Spinal cord (tissue), 10 donors: ENCODE data around the gene EXOC6B. TPM values are rescaled to one million over a fixed set of nuclear protein-coding genes. Genes with fewer than 3 reads are reported as not detected.

Experiments
- DNase-seq, 6 donors: peaks; one replicate each; pipeline versions ENCODE4 v3.0.0 to v3.0.0-alpha.2; 2013 to 2015; ENCODE audit warnings: low spot score in 6 of 6, low read depth in 4 of 6
- H3K27ac ChIP-seq: one replicate; pipeline ENCODE4 v1.5.1; 2013; ENCODE audit warnings: low read depth, low read length, control low read depth
- H3K27me3 ChIP-seq: one replicate; pipeline ENCODE4 v1.6.1; 2013; ENCODE audit warnings: low read length; ENCODE audit not compliant: control insufficient read depth, insufficient read depth
- H3K36me3 ChIP-seq: one replicate; pipeline ENCODE4 v1.6.1; 2013; ENCODE audit warnings: low read length; ENCODE audit not compliant: control insufficient read depth, insufficient read depth
- H3K4me1 ChIP-seq: one replicate; pipeline ENCODE4 v1.6.1; 2013; ENCODE audit warnings: low read length; ENCODE audit not compliant: control insufficient read depth, insufficient read depth
- H3K4me3 ChIP-seq: one replicate; pipeline ENCODE4 v1.5.1; 2013; ENCODE audit warnings: low read depth, low read length, control low read depth
- H3K9me3 ChIP-seq: one replicate; pipeline ENCODE4 v1.6.1; 2013; ENCODE audit warnings: low read length; ENCODE audit not compliant: control insufficient read depth, insufficient read depth
- WGBS: methylation state at CpG from one replicate; pipeline ENCODE4 v1.1.5; 2013; ENCODE audit warnings: missing lambda C conversion rate; ENCODE audit not compliant: insufficient coverage; 5-methylcytosine and 5-hydroxymethylcytosine counted together
- polyA plus RNA-seq, 2 donors: library from polyadenylated mRNA; unstranded; fragments of 120-200 nt; gene quantifications; one replicate each; pipeline ENCODE4 v1.2.1, GENCODE V29; 2013; ENCODE audit not compliant: insufficient read length in 2 of 2
- total RNA-seq, 2 donors: library from RNA; depleted of rRNA in 1 of 2; stranded (reverse); fragments of 120-200 nt in 1 of 2; fragments of >200 nt in 1 of 2; gene quantifications; one replicate each; pipeline versions ENCODE4 v1.2.3 to v1.2.4, GENCODE V29; 2013 to 2014
- donor health status: healthy.

Gene EXOC6B
- total and polyA plus RNA-seq, 4 donors, result 29.4 to 76.8 (median 38.0) TPM

DNA sequence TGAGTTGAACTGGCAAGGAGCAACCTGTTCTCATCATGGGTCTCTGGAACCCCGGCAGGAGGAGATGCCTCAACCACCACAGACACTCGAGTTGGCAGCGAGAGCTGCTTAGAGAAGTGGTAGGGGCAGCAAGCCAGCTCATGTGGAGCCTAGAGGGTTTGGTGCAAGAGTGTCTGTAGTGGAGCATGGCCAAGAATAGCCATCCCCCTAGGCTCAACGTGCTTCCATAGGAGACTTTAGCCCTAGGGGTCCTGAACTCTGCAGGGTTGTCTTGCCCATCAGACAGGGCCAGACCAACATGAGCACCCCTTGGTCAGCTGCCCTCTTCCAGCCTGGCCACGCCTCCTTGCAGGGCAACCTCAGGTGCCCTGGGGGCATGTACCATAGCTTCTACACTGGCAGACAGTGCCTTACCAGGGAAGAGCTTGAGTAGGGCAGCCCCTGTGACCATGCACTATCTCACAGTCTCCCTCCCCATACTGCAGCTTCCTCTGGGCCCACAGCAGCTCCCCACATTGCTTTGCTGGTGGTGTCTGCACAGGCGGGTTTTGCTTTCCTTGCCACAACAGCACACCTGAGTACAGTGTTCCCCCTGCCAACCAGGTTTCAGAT is 187.1 kb downstream of the EXOC6B start:
- Histone ChIP-seq H3K9me3 (no peaks in the 10 kb centered on the region), H3K27me3 (no peaks in the 10 kb centered on the region), H3K4me3 (no peak overlapping the region), H3K27ac (no peak overlapping the region), H3K4me1 (no peaks in the 10 kb centered on the region), H3K36me3 (peaks cover 3% of the 10 kb centered on the region)
- WGBS, result 89% methylated on average over 3 of the region's 6 CpGs
- DNase-seq, result no peak

DNA sequence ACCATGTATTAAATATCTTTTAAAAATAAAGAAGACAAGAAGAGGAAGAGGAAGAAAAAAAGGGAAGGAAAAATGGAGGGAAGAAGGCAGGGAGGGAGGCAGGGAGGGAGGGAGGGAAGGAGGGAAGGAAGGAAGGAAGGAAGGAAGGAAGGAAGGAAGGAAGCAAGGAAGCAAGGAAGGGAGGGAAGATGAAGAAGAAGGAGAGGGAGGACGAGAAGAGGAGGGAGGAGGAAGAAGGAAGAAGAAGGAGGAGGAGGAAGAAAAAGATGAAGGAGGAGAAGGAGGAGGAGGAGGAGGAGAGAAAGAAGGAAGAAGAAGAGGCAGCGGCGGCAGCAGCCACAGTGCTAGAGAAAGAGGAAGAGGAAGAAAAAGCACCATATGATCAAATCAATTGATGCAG is 189.6 kb downstream of the EXOC6B start:
- Histone ChIP-seq H3K9me3 (no peaks in the 10 kb centered on the region), H3K4me1 (no peaks in the 10 kb centered on the region), H3K36me3 (peaks cover 3% of the 10 kb centered on the region), H3K27me3 (no peaks in the 10 kb centered on the region), H3K4me3 (no peak overlapping the region), H3K27ac (no peak overlapping the region)
- WGBS, result 77% methylated on average over 1 of the region's 3 CpGs
- DNase-seq, result no peak

DNA sequence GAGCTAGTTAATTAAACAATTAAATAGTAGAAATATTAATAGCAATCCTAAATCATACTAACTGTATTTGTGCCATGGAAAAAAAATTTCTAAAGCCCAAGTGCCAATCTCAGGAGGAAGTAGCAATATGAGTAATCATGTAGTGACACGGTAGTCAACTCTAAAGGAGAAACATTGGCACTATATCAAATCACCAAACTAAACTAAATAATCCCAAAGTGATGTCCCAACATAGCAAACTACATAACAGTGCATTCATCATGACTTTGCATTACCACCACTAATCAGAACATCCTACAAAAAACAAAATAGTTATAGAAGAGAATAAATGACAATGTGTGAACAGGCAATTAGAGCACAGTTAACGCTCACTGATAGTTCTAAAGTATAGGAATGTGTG is 195.1 kb downstream of the EXOC6B start:
- H3K27me3 ChIP-seq, result no peaks in the 10 kb centered on the region
- no peaks in the 10 kb centered on the region for H3K36me3 ChIP-seq
- WGBS, result no CpG with 5 or more reads among the region's 2 CpGs
- H3K4me3 ChIP-seq, result no peak overlapping the region
- no peak for DNase-seq
- no peaks in the 10 kb centered on the region for H3K9me3 ChIP-seq
- H3K27ac ChIP-seq, result no peak overlapping the region
- H3K4me1 ChIP-seq, result no peaks in the 10 kb centered on the region

DNA sequence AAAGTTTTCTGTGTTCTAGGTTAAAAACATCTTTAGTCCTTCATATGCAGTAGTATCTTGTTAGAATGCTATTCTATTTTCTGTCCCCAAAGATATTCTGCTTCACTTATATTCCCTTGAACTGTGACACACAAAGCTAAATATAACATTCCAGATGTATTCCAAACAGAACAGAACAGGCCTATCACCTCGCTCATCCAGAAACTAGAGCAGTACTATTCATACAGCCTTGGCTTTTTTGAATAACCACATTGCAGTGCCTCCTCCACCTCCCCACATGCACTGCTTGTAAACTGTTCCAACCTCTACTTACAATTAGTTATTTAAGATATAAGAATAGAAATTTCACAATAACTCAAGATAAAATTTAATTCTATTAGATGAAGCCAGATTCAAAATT is 196.8 kb downstream of the EXOC6B start:
- H3K27me3 ChIP-seq, result no peaks in the 10 kb centered on the region
- DNase-seq, result no peak
- no peak overlapping the region for H3K27ac ChIP-seq
- no peaks in the 10 kb centered on the region for H3K9me3 ChIP-seq
- H3K36me3 ChIP-seq, result no peaks in the 10 kb centered on the region
- no peaks in the 10 kb centered on the region for H3K4me1 ChIP-seq
- no peak overlapping the region for H3K4me3 ChIP-seq
- WGBS, result 100% methylated on average over 1 of the region's 1 CpG

DNA sequence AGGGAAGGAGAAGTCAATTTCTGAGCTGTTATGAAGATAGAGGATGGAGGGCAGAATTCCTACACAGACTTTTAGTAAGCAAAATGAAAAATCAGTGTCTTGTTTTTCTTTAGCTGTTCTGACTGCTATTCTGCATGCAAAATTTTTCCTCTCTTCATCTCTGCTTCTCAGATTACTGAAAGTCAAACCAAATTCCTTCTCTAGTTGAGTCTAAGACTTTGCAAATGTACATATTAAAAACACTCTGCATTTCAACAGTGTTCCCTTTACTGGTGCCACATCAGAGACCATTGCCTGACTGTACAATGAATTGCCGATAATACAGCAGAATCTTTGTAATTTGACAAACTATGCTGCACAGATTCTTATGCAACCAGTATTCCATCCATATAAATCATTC is 198.8 kb downstream of the EXOC6B start:
- H3K27me3 ChIP-seq, result no peaks in the 10 kb centered on the region
- no peak for DNase-seq
- no peaks in the 10 kb centered on the region for H3K4me1 ChIP-seq
- no CpG with 5 or more reads among the region's 1 CpG for WGBS
- no peaks in the 10 kb centered on the region for H3K9me3 ChIP-seq
- no peaks in the 10 kb centered on the region for H3K36me3 ChIP-seq
- no peak overlapping the region for H3K27ac ChIP-seq
- no peak overlapping the region for H3K4me3 ChIP-seq

DNA sequence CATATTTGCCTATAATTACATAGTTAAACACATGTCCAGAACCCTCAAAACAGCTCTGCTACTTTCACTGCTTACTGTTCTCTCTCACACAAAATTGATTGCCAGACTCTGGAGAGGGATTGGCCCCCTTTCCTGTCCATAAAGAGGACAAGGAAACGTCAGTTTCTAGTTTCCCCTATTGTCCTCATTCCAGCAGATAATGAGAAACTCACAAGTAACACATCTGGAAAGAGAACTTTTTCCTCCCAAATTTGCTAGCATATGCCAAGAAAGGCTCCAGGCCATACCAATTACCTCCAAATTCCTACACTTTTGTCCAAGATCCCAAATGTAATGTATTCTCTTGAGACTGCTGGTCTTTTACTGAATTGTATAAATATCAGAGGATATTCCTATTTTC is 200.5 kb downstream of the EXOC6B start:
- H3K4me3 ChIP-seq, result no peak overlapping the region
- WGBS, result 20% methylated on average over 1 of the region's 1 CpG
- H3K27ac ChIP-seq, result no peak overlapping the region
- no peaks in the 10 kb centered on the region for H3K36me3 ChIP-seq
- no peak for DNase-seq
- no peaks in the 10 kb centered on the region for H3K4me1 ChIP-seq
- H3K9me3 ChIP-seq, result peaks cover 4% of the 10 kb centered on the region
- no peaks in the 10 kb centered on the region for H3K27me3 ChIP-seq

DNA sequence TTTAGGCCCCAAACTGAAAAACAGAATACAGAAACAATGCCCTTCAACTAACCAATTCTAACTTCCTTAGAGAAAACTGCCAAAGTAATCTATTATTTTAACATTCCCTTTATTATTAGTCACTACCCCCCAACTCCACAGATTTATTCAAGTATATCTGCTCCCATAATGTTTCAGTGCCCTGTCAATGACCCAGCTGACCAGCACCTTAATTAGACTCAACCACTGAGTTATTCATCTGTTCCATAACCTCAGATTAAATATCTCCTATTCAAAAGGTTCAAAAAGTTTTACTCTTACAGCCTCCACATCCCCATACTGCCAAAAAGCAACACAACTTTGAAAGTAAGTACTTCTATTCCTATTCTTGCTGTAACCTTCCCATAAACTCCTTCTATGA is 202.4 kb downstream of the EXOC6B start:
- Histone ChIP-seq H3K9me3 (peaks cover 4% of the 10 kb centered on the region), H3K27ac (no peak overlapping the region), H3K4me1 (no peaks in the 10 kb centered on the region), H3K36me3 (peaks cover 2% of the 10 kb centered on the region), H3K4me3 (no peak overlapping the region), H3K27me3 (no peaks in the 10 kb centered on the region)
- DNase-seq, result no peak

DNA sequence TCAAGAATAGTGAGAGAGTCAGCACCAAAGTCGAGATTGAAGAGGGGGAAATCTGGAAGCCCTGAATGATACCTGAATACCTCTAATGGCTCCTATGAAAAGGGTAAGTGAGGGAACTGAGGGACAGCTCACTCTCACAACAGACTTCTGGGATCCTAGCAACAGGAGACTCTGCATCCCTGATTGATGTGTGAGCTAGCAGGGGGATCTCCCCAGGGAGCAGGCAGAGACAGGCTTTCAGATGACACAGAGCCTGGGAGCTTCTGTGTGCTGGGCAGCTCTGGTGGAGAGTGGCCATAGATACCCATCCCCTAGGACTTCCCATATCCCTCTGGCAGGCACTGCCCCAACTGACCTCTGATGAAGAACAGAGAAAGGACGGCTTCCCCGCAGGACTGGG is 206.2 kb downstream of the EXOC6B start:
- no peaks in the 10 kb centered on the region for H3K27me3 ChIP-seq
- no peak overlapping the region for H3K27ac ChIP-seq
- 79% methylated on average over 2 of the region's 3 CpGs for WGBS
- H3K4me1 ChIP-seq, result no peaks in the 10 kb centered on the region
- no peak for DNase-seq
- H3K4me3 ChIP-seq, result no peak overlapping the region
- peaks cover 4% of the 10 kb centered on the region for H3K9me3 ChIP-seq
- H3K36me3 ChIP-seq, result peaks cover 2% of the 10 kb centered on the region

DNA sequence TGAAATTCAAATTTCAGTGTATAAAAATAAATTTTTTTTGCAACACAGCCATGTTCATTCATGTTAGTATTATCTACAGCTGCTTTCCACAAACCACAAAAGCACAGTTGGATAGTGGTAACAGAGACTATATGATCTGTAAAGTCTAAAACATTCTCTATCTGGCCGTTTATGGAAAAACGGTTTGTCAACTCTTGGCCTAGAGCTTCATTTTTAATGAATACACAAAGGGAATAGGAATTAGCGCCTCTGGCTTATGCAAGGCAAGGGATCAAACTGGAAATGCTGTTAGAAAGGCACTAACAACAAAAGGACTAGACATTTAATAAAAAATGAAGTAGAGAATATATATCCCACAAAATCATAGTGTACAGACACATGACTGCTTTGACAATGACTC is 211.9 kb downstream of the EXOC6B start:
- WGBS, result no CpG with 5 or more reads among the region's 3 CpGs
- peak in 1 of 6 donors; percentile 7 for DNase-seq
- Histone ChIP-seq H3K27me3 (no peaks in the 10 kb centered on the region), H3K36me3 (peaks cover under 1% of the 10 kb centered on the region), H3K27ac (no peak overlapping the region), H3K9me3 (no peaks in the 10 kb centered on the region), H3K4me3 (no peak overlapping the region), H3K4me1 (no peaks in the 10 kb centered on the region)

DNA sequence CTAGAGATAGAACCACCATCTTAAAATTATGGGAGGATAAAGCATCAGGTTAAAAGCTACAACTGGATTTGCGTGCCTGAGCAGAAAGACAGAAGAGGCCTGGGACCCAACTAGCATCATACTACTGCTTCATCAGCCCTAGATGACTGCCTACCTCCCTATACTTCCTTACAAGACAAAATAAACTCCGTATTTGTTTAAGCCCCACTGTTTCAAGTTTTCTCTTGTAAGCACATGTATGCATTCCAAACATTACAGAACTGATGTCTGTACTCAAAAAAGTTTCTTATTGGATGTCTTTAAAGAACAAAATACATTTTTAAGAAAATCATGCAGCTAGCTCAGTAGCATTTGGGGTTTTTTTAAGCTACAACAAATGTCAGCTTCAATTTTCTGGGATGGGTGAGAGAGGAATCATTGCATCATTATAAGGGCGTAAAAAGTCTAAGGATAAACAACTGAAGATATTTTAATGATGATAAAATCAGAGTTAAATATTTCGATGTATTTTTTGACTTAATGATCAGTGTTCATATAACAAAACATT is 213.1 kb downstream of the EXOC6B start:
- Histone ChIP-seq H3K27me3 (no peaks in the 10 kb centered on the region), H3K27ac (no peak overlapping the region), H3K9me3 (no peaks in the 10 kb centered on the region), H3K4me1 (no peaks in the 10 kb centered on the region), H3K36me3 (no peaks in the 10 kb centered on the region), H3K4me3 (no peak overlapping the region)
- WGBS, result 71% methylated on average over 1 of the region's 4 CpGs
- no peak for DNase-seq
